Liver (tissue), 9 donors: ENCODE data around the gene ZG16B. TPM values are rescaled to one million over a fixed set of nuclear protein-coding genes. Genes with fewer than 3 reads are reported as not detected.

ENCODE experiments used
- DNase-seq: peaks from one replicate; pipeline ENCODE4 v3.0.0-alpha.2; 2017; ENCODE audit warnings: low spot score
- H3K27ac ChIP-seq, 2 donors: one replicate each; pipeline ENCODE4 v1.7.0; 2013; ENCODE audit warnings: inconsistent platforms in 2 of 2, low read length in 2 of 2, control low read depth in 1 of 2, low read depth in 1 of 2, mild to moderate bottlenecking in 1 of 2
- H3K27me3 ChIP-seq, 4 donors: one replicate each; pipeline versions ENCODE4 v1.6.1 to v1.7.0; 2013; ENCODE audit warnings: low read length in 3 of 4, inconsistent platforms in 1 of 4, mild to moderate bottlenecking in 1 of 4, moderate library complexity in 1 of 4; ENCODE audit not compliant: control insufficient read depth in 4 of 4, insufficient read depth in 4 of 4
- H3K36me3 ChIP-seq, 4 donors: one replicate each; pipeline versions ENCODE4 v1.6.1 to v1.7.0; 2013; ENCODE audit warnings: low read length in 3 of 4, mild to moderate bottlenecking in 3 of 4, low read depth in 1 of 4, moderate library complexity in 1 of 4; ENCODE audit not compliant: control insufficient read depth in 4 of 4, insufficient read depth in 3 of 4
- H3K4me1 ChIP-seq, 4 donors: one replicate each; pipeline versions ENCODE4 v1.6.1 to v1.7.0; 2013; ENCODE audit warnings: low read length in 3 of 4, mild to moderate bottlenecking in 3 of 4, moderate library complexity in 1 of 4; ENCODE audit not compliant: control insufficient read depth in 4 of 4, insufficient read depth in 4 of 4
- H3K4me3 ChIP-seq, 3 donors: one replicate each; pipeline versions ENCODE4 v1.6.1 to v1.7.0; 2013; ENCODE audit warnings: low read length in 3 of 3, control low read depth in 1 of 3, low read depth in 1 of 3, mild to moderate bottlenecking in 1 of 3
- H3K9ac ChIP-seq, 2 donors: one replicate each; pipeline ENCODE4 v1.7.0; 2013; ENCODE audit warnings: low read length in 2 of 2, mild to moderate bottlenecking in 2 of 2, moderate library complexity in 2 of 2, control low read depth in 1 of 2, low read depth in 1 of 2
- H3K9me3 ChIP-seq, 4 donors: one replicate each; pipeline versions ENCODE4 v1.6.1 to v1.7.0; 2013; ENCODE audit warnings: low read length in 3 of 4; ENCODE audit not compliant: control insufficient read depth in 4 of 4
- ATF3 ChIP-seq: IDR thresholded peaks from 2 replicates; pipeline ENCODE4 v1.6.1; 2016; ENCODE audit warnings: antibody characterized with exemption
- EGR1 ChIP-seq, 2 donors: IDR thresholded peaks; 2 replicates each; pipeline ENCODE4 v1.6.1; 2016 to 2018; ENCODE audit warnings: antibody characterized with exemption in 2 of 2, low read depth in 2 of 2
- FOXA1 ChIP-seq: IDR thresholded peaks from 2 replicates; pipeline ENCODE4 v1.6.1; 2016; ENCODE audit warnings: antibody characterized with exemption
- FOXA2 ChIP-seq: IDR thresholded peaks from 2 replicates; pipeline ENCODE4 v1.6.1; 2016; ENCODE audit warnings: antibody characterized with exemption
- HNF4A ChIP-seq, 2 donors: conservative IDR thresholded peaks; 2 replicates each; pipeline ENCODE4 v1.6.1; 2016; ENCODE audit warnings: antibody characterized with exemption in 2 of 2, mild to moderate bottlenecking in 2 of 2
- HNF4G ChIP-seq: IDR thresholded peaks from 2 replicates; pipeline ENCODE4 v1.6.1; 2016; ENCODE audit warnings: antibody characterized with exemption
- RAD21 ChIP-seq, 2 donors: IDR thresholded peaks; 2 replicates each; pipeline ENCODE4 v1.6.1; 2016; ENCODE audit warnings: antibody characterized with exemption in 2 of 2, mild to moderate bottlenecking in 2 of 2
- RXRA ChIP-seq, 2 donors: IDR thresholded peaks; 2 replicates each; pipeline ENCODE4 v1.6.1; 2017 to 2018; ENCODE audit warnings: antibody characterized with exemption in 2 of 2, mild to moderate bottlenecking in 1 of 2
- TAF1 ChIP-seq: conservative IDR thresholded peaks from 2 replicates; pipeline ENCODE4 v1.6.1; 2016; ENCODE audit warnings: antibody characterized with exemption, mild to moderate bottlenecking
- YY1 ChIP-seq: IDR thresholded peaks from 2 replicates; pipeline ENCODE4 v1.6.1; 2016; ENCODE audit warnings: antibody characterized with exemption, mild to moderate bottlenecking
- ZBTB33 ChIP-seq: IDR thresholded peaks from 2 replicates; pipeline ENCODE4 v1.6.1; 2016; ENCODE audit warnings: antibody characterized with exemption
- WGBS: extraction: QIAGEN DNeasy Blood & Tissue Kit; methylation state at CpG from one replicate; pipeline ENCODE4 v1.1.7; 2013; 5-methylcytosine and 5-hydroxymethylcytosine counted together
- polyA plus RNA-seq, 2 donors: library from polyadenylated mRNA; stranded (reverse) in 1 of 2; unstranded in 1 of 2; fragments of 200-250 nt in 1 of 2; fragments of >200 nt in 1 of 2; fragmentation: Nextera tagmentation in 1 of 2; extraction: Ambion mirVana in 1 of 2; gene quantifications; one replicate each; pipeline versions ENCODE4 v1.2.1 to v1.2.3, GENCODE V29; 2013 to 2015
- total RNA-seq, 2 donors: library from RNA; depleted of rRNA; stranded (reverse); fragments of >200 nt; gene quantifications; one replicate each; pipeline ENCODE4 v1.2.3, GENCODE V29; 2014
- TF ChIP-seq, protein P1 (sequence below): fragments of 150-350 bp; IDR thresholded peaks from 2 replicates; pipeline ENCODE4 v1.5.1; 2017; ENCODE audit warnings: improper control_type of control experiment, low read depth, low read length; ENCODE audit not compliant: missing input control
- donor health status: healthy.
- donor health status: healthy.
- donor health status: healthy.
- donor health status: healthy.
- donor health status: healthy.

The ZG16B gene
- total and polyA plus RNA-seq, 4 donors: 0.24 to 0.79 (median 0.43) TPM

GRCh38 chr16:2825049-2825742 lies 4.9 kb upstream of the ZG16B start:
- Histone ChIP-seq H3K36me3 (no peaks in the 10 kb centered on the region), H3K4me3 (no peak overlapping the region), H3K9ac (no peak overlapping the region), H3K4me1 (no peaks in the 10 kb centered on the region), H3K27ac (no peak overlapping the region), H3K9me3 (no peaks in the 10 kb centered on the region), H3K27me3 (peaks cover 0 to 3% (median 0%) of the 10 kb centered on the region in 4 donors)
- DNase-seq: no peak
- TF ChIP-seq HNF4A (conservative IDR thresholded peaks at IDR 0.05) (no peak), RXRA (IDR thresholded peaks at IDR 0.05) (no peak), TAF1 (no peak), EGR1 (IDR thresholded peaks at IDR 0.05; ENCODE audit: low read depth in 2 of 2) (no peak), ATF3 (no peak), FOXA2 (no peak)
- 79% methylated on average over 26 of the region's 26 CpGs for WGBS

GRCh38 chr16:2825906-2826305 lies 4.2 kb upstream of the ZG16B start:
- TF ChIP-seq FOXA2 (no peak), HNF4G (no peak), TAF1 (no peak), FOXA1 (no peak), YY1 (no peak), ZBTB33 (no peak), ATF3 (no peak), RAD21 (IDR thresholded peaks at IDR 0.05) (no peak), HNF4A (conservative IDR thresholded peaks at IDR 0.05) (no peak)
- TF ChIP-seq, protein P1, sequence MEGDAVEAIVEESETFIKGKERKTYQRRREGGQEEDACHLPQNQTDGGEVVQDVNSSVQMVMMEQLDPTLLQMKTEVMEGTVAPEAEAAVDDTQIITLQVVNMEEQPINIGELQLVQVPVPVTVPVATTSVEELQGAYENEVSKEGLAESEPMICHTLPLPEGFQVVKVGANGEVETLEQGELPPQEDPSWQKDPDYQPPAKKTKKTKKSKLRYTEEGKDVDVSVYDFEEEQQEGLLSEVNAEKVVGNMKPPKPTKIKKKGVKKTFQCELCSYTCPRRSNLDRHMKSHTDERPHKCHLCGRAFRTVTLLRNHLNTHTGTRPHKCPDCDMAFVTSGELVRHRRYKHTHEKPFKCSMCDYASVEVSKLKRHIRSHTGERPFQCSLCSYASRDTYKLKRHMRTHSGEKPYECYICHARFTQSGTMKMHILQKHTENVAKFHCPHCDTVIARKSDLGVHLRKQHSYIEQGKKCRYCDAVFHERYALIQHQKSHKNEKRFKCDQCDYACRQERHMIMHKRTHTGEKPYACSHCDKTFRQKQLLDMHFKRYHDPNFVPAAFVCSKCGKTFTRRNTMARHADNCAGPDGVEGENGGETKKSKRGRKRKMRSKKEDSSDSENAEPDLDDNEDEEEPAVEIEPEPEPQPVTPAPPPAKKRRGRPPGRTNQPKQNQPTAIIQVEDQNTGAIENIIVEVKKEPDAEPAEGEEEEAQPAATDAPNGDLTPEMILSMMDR: no peak
- H3K27me3 ChIP-seq: peaks cover 0 to 3% (median 1%) of the 10 kb centered on the region in 4 donors
- H3K9ac ChIP-seq: no peak overlapping the region
- H3K9me3 ChIP-seq: no peaks in the 10 kb centered on the region
- no peak for DNase-seq
- no peak overlapping the region for H3K27ac ChIP-seq
- no peaks in the 10 kb centered on the region for H3K4me1 ChIP-seq
- no peaks in the 10 kb centered on the region for H3K36me3 ChIP-seq
- H3K4me3 ChIP-seq: no peak overlapping the region
- 81% methylated on average over 11 of the region's 11 CpGs for WGBS
